ENCODE results near the gene CDK19. TPM values are rescaled to one million over a fixed set of nuclear protein-coding genes. Genes with fewer than 3 reads are reported as not detected.

CDK19 gene
- total and polyA plus RNA-seq, 9 of the 15 experiments (the other 6 are each of a cell fraction or from before 2014, with no cell fraction given), result 3.8 to 15.2 (median 7.4) TPM

DNA sequence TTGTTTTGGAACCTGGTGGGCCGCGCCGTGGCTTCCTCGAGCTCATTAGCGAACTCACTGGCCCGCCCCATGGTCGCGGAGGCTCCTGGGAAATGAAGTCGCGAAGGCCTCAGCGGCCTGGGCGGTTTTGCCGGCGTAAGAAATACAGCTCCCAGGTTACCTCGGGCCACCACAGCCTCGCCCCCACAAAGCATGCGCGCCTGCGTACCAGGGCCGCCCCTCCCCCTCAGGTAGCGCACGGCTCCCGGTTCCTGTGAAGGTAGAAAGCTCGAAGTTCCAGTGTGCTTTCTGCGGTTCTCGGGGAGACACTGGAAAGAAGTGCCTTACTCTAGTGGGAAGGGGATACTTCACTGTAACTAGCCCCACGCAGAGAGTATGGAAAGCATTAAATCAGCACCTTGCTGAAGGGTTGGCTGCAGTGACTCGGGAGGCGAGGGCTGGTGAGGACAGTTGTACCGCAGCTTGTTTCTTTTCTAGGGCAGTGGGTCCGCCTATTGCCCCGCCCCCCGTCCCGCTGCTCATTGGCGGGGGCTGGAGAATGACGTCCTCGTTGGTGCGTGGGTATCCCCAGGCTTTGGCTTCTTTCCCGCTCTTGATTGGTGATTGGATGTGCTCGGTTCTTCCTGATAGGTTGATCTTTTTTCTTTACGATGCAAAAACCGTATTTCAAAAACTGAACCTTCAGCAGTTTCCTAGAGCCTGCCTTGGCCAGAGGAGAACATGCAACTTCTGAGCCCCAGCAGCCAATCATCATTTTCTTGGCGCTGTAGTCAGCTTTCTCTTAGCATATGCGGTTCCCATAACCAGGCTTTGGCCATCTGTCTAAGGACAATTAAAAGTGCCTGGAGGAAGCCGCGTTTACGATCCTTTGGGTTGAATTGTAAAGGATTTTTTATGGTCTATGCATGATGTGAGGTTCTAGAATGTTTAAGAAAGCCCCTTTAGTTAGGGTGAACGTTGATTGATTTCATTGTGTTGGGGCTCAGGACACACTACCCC lies at the start of gene CDK19 (continued):
- TF ChIP-seq, protein P1, sequence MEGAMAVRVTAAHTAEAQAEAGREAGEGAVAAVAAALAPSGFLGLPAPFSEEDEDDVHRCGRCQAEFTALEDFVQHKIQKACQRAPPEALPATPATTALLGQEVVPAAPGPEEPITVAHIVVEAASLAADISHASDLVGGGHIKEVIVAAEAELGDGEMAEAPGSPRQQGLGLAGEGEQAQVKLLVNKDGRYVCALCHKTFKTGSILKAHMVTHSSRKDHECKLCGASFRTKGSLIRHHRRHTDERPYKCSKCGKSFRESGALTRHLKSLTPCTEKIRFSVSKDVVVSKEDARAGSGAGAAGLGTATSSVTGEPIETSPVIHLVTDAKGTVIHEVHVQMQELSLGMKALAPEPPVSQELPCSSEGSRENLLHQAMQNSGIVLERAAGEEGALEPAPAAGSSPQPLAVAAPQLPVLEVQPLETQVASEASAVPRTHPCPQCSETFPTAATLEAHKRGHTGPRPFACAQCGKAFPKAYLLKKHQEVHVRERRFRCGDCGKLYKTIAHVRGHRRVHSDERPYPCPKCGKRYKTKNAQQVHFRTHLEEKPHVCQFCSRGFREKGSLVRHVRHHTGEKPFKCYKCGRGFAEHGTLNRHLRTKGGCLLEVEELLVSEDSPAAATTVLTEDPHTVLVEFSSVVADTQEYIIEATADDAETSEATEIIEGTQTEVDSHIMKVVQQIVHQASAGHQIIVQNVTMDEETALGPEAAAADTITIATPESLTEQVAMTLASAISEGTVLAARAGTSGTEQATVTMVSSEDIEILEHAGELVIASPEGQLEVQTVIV (CRISPR knock-in tag; IDR thresholded peaks at IDR 0.05; ENCODE audit: borderline replicate concordance), result no peak
- TF ChIP-seq EP400 (IDR thresholded peaks at IDR 0.05) (peak; percentile 94), NBN (IDR thresholded peaks at IDR 0.05; ENCODE audit: low read depth) (peak; percentile 95), ZNF696 (CRISPR knock-in tag; conservative IDR thresholded peaks at IDR 0.05) (no peak), RBBP5 (IDR thresholded peaks at IDR 0.05; ENCODE audit: borderline replicate concordance, insufficient read depth, low read length, poor library complexity, severe bottlenecking) (no peak), RBM17 (IDR thresholded peaks at IDR 0.05; ENCODE audit: borderline replicate concordance, low read depth, low read length) (no peak), CC2D1A (IDR thresholded peaks at IDR 0.05) (peak; percentile 90), NCOA6 (IDR thresholded peaks at IDR 0.05) (no peak), NCOR1 (IDR thresholded peaks at IDR 0.05) (peak; percentile 39)
- TF ChIP-seq, protein P2, sequence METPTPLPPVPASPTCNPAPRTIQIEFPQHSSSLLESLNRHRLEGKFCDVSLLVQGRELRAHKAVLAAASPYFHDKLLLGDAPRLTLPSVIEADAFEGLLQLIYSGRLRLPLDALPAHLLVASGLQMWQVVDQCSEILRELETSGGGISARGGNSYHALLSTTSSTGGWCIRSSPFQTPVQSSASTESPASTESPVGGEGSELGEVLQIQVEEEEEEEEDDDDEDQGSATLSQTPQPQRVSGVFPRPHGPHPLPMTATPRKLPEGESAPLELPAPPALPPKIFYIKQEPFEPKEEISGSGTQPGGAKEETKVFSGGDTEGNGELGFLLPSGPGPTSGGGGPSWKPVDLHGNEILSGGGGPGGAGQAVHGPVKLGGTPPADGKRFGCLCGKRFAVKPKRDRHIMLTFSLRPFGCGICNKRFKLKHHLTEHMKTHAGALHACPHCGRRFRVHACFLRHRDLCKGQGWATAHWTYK (CRISPR knock-in tag; IDR thresholded peaks at IDR 0.05), result no peak
- TF ChIP-seq, protein P3, sequence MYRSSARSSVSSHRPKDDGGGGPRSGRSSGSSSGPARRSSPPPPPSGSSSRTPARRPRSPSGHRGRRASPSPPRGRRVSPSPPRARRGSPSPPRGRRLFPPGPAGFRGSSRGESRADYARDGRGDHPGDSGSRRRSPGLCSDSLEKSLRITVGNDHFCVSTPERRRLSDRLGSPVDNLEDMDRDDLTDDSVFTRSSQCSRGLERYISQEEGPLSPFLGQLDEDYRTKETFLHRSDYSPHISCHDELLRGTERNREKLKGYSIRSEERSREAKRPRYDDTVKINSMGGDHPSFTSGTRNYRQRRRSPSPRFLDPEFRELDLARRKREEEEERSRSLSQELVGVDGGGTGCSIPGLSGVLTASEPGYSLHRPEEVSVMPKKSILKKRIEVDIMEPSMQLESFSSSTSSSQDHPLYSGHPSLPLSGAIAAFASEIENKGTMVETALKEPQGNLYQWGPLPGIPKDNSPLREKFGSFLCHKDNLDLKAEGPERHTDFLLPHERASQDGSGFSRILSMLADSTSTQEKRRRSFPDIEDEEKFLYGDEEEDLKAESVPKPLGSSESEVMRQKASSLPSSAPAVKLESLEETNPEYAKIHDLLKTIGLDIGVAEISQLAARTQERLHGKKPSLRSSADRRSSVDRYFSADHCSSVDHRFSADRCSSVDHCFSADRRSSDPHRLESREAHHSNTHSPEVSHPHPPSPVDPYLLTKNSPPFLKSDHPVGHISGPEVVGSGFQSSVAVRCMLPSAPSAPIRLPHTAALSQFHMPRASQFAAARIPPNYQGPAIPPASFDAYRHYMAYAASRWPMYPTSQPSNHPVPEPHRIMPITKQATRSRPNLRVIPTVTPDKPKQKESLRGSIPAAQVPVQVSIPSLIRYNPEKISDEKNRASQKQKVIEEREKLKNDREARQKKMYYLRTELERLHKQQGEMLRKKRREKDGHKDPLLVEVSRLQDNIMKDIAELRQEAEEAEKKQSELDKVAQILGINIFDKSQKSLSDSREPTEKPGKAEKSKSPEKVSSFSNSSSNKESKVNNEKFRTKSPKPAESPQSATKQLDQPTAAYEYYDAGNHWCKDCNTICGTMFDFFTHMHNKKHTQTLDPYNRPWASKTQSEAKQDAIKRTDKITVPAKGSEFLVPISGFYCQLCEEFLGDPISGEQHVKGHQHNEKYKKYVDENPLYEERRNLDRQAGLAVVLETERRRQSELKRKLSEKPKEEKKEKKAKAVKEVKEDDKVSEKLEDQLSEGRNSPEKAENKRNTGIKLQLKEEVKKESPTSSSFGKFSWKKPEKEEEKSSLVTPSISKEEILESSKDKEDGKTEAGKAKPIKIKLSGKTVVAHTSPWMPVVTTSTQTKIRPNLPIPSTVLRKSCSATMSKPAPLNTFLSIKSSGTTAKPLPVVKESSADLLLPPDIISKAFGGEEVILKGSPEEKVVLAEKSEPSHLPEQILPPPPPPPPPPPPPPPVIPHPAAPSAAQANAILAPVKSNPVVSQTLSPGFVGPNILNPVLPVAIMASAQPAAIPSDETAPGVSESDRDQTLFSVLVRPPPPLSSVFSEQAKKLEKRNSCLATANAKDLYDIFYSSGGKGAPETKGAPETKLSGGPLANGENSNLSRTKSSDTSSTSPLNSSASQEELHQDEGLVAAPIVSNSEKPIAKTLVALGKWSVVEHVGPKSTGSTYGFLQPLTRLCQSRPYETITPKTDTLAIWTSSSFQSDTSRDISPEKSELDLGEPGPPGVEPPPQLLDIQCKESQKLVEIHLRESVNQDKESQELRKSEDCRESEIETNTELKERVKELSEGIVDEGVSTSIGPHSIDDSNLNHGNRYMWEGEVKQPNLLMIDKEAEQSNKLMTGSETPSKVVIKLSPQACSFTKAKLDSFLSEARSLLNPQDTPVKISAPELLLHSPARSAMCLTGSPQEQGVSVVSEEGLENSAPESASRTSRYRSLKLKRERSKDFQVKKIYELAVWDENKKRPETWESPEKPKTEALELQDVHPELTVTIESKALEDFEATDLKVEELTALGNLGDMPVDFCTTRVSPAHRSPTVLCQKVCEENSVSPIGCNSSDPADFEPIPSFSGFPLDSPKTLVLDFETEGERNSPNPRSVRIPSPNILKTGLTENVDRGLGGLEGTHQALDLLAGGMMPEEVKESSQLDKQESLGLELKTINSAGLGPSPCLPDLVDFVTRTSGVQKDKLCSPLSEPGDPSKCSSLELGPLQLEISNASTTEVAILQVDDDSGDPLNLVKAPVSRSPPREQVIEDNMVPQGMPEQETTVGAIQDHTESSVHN (IDR thresholded peaks at IDR 0.05; ENCODE audit: borderline replicate concordance in 1 of 2, low read depth in 1 of 2), result peak in 1 of 2 experiments; percentile 31; a peak in 1 of 4 replicates

All from K562 (cell line).